ENCODE data around the gene SYNJ2.

SYNJ2 gene

DNA sequence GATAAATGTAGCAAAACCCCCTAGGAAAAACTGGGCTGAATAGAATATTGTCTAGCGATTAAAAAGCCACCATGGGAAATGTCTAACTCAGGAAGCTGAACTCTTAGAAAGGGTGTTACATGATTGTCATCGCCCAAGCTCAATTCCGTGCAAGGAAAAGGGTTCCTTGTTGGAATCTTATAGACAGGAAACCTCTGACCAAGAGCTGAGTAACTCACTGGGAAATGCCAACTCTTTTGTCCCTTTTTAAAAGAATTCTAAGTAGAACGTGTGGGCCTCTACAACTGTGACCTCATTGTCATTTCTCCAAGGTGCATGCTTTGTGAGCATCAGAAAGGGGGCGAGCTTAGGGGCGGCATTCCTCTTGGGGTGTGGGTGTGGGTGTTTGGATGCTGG is 88.1 kb downstream of the SYNJ2 start:
- TF ChIP-seq MAX (IDR thresholded peaks at IDR 0.05) = no peak
- TF ChIP-seq ZBTB7A (IDR thresholded peaks at IDR 0.05; ENCODE audit: low read depth) = no peak
- TF ChIP-seq FOXM1 (IDR thresholded peaks at IDR 0.05; ENCODE audit: borderline replicate concordance, low read depth) = no peak
- TF ChIP-seq, protein P1, sequence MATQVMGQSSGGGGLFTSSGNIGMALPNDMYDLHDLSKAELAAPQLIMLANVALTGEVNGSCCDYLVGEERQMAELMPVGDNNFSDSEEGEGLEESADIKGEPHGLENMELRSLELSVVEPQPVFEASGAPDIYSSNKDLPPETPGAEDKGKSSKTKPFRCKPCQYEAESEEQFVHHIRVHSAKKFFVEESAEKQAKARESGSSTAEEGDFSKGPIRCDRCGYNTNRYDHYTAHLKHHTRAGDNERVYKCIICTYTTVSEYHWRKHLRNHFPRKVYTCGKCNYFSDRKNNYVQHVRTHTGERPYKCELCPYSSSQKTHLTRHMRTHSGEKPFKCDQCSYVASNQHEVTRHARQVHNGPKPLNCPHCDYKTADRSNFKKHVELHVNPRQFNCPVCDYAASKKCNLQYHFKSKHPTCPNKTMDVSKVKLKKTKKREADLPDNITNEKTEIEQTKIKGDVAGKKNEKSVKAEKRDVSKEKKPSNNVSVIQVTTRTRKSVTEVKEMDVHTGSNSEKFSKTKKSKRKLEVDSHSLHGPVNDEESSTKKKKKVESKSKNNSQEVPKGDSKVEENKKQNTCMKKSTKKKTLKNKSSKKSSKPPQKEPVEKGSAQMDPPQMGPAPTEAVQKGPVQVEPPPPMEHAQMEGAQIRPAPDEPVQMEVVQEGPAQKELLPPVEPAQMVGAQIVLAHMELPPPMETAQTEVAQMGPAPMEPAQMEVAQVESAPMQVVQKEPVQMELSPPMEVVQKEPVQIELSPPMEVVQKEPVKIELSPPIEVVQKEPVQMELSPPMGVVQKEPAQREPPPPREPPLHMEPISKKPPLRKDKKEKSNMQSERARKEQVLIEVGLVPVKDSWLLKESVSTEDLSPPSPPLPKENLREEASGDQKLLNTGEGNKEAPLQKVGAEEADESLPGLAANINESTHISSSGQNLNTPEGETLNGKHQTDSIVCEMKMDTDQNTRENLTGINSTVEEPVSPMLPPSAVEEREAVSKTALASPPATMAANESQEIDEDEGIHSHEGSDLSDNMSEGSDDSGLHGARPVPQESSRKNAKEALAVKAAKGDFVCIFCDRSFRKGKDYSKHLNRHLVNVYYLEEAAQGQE (IDR thresholded peaks at IDR 0.05; ENCODE audit: low read depth) = no peak
- no peak for TF ChIP-seq CEBPB (IDR thresholded peaks at IDR 0.05)
- no peak for TF ChIP-seq EP300 (IDR thresholded peaks at IDR 0.05; ENCODE audit: borderline replicate concordance)
- TF ChIP-seq TCF12 (IDR thresholded peaks at IDR 0.05; ENCODE audit: low read depth) = no peak
- no peak for TF ChIP-seq CREB1 (IDR thresholded peaks at IDR 0.05; ENCODE audit: low read depth)
- TF ChIP-seq YY1 (IDR thresholded peaks at IDR 0.05; ENCODE audit: low read depth) = no peak
- no peak for TF ChIP-seq TAF1 (IDR thresholded peaks at IDR 0.05; ENCODE audit: low read depth)
- no peak for TF ChIP-seq TEAD4 (IDR thresholded peaks at IDR 0.05)
- no peak for TF ChIP-seq RAD21 (IDR thresholded peaks at IDR 0.05; ENCODE audit: low read depth)
- TF ChIP-seq NFIC (IDR thresholded peaks at IDR 0.05) = no peak

DNA sequence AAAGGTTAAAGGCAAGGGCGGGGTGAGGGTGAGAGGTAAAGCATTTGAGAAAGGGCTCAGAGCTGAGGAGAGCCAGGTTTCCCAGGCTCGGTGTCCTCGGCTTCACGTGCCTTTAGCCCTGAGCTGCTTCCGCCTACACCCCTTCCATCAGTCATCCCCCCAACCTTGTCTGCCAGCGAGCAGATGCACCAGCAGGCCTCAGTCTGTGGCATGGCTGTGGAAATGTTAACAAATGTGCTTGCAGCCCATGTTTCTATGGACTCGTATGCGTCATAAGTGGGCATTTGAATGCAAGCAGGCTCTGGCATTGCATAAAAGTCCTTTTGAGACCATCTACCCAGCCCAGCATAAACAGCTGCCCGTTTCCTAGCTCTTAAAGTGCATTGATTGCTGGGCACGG is 88.8 kb downstream of the SYNJ2 start:
- TF ChIP-seq CEBPB (IDR thresholded peaks at IDR 0.05) (no peak), EP300 (IDR thresholded peaks at IDR 0.05; ENCODE audit: borderline replicate concordance) (no peak), TAF1 (IDR thresholded peaks at IDR 0.05; ENCODE audit: low read depth) (no peak), YY1 (IDR thresholded peaks at IDR 0.05; ENCODE audit: low read depth) (no peak), NFIC (IDR thresholded peaks at IDR 0.05) (no peak), ZBTB7A (IDR thresholded peaks at IDR 0.05; ENCODE audit: low read depth) (no peak), TCF12 (IDR thresholded peaks at IDR 0.05; ENCODE audit: low read depth) (no peak), FOXM1 (IDR thresholded peaks at IDR 0.05; ENCODE audit: borderline replicate concordance, low read depth) (no peak), TEAD4 (IDR thresholded peaks at IDR 0.05) (no peak), RAD21 (IDR thresholded peaks at IDR 0.05; ENCODE audit: low read depth) (no peak), EGR1 (IDR thresholded peaks at IDR 0.05) (no peak), CREB1 (IDR thresholded peaks at IDR 0.05; ENCODE audit: low read depth) (no peak), MAX (IDR thresholded peaks at IDR 0.05) (no peak)
- TF ChIP-seq, protein P2, sequence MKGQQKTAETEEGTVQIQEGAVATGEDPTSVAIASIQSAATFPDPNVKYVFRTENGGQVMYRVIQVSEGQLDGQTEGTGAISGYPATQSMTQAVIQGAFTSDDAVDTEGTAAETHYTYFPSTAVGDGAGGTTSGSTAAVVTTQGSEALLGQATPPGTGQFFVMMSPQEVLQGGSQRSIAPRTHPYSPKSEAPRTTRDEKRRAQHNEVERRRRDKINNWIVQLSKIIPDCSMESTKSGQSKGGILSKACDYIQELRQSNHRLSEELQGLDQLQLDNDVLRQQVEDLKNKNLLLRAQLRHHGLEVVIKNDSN (IDR thresholded peaks at IDR 0.05) = no peak
- TF ChIP-seq, protein P1 (IDR thresholded peaks at IDR 0.05; ENCODE audit: low read depth) = no peak

DNA sequence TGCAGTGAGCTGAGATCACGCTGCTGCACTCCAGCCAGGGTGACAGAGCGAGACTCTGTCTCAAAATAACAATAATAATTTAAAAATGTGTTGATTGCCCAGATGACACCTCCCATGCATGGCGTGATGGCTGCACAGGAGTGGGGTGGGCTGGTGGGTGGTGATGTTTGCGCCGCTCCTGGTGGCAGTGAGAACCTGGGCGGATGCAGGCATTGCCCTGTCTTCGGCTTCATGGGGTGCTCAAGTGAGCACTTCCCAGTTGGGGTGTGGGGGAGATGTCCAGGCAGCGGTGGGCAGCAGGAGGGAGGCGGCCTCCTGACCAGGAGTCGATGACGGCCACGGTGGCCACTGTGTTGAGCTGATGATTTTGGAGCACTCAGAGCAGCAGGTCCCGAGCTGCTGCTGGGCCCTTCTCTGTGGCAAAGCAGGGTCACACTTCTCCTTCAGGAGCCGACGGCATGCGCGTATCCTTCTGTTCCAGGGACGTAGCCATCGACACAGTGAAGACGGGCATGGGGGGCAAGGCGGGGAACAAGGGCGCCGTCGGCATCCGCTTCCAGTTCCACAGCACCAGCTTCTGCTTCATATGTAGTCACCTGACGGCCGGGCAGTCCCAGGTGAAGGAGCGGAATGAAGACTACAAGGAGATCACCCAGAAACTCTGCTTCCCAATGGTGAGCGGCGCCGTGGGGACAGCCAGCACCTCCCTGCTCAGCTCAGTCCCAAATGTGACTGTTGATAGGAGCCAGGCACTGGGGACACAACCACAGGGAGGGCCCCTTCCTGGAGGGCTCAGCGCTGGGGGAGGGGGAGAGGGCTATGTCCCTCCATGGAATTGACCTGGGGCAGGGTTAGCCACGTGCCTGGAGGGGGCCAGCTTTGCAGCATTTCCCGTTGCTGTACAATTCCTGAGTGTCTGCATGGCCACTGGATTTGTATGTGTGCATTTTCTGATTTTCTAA is 89.7 kb downstream of the SYNJ2 start:
- TF ChIP-seq FOXM1 (IDR thresholded peaks at IDR 0.05; ENCODE audit: borderline replicate concordance, low read depth) (no peak), EP300 (IDR thresholded peaks at IDR 0.05; ENCODE audit: borderline replicate concordance) (no peak), CREB1 (IDR thresholded peaks at IDR 0.05; ENCODE audit: low read depth) (no peak), RAD21 (IDR thresholded peaks at IDR 0.05; ENCODE audit: low read depth) (no peak), NFIC (IDR thresholded peaks at IDR 0.05) (no peak), MAX (IDR thresholded peaks at IDR 0.05) (no peak), ZBTB7A (IDR thresholded peaks at IDR 0.05; ENCODE audit: low read depth) (no peak), CEBPB (IDR thresholded peaks at IDR 0.05) (no peak), TCF12 (IDR thresholded peaks at IDR 0.05; ENCODE audit: low read depth) (no peak)
- TF ChIP-seq, protein P1 (IDR thresholded peaks at IDR 0.05; ENCODE audit: low read depth) = no peak
- TF ChIP-seq, protein P2 (IDR thresholded peaks at IDR 0.05) = no peak

Measured in Ishikawa (cell line).